ENCODE measurements around the gene DNAJC15.

- TF ChIP-seq CTCF (conservative IDR thresholded peaks at IDR 0.05; ENCODE audit: low read depth, low read length) (no peak), EZH2 (IDR thresholded peaks at IDR 0.05; ENCODE audit: borderline replicate concordance, low read depth, low read length, poor library complexity, severe bottlenecking) (no peak)
These were observed 39.4 kb upstream of the DNAJC15 start for GRCh38 chr13:42984026-42984425.

All from A673 (cell line).